HG03469 (cell line): ENCODE results near the gene AOX1.
"Not testable (repeated sequence)": the region's sequence is repeated elsewhere in the genome, so short reads cannot be mapped to it uniquely, and the experiment has no call there.

Experiments used
- ATAC-seq: cut with Tn5 transposase; IDR thresholded peaks from one replicate; pipeline ENCODE4 v1.9.1; 2021; ENCODE audit warnings: mild to moderate bottlenecking, moderate library complexity, moderate number of reproducible peaks; ENCODE audit not compliant: unreplicated experiment

AOX1 gene

DNA sequence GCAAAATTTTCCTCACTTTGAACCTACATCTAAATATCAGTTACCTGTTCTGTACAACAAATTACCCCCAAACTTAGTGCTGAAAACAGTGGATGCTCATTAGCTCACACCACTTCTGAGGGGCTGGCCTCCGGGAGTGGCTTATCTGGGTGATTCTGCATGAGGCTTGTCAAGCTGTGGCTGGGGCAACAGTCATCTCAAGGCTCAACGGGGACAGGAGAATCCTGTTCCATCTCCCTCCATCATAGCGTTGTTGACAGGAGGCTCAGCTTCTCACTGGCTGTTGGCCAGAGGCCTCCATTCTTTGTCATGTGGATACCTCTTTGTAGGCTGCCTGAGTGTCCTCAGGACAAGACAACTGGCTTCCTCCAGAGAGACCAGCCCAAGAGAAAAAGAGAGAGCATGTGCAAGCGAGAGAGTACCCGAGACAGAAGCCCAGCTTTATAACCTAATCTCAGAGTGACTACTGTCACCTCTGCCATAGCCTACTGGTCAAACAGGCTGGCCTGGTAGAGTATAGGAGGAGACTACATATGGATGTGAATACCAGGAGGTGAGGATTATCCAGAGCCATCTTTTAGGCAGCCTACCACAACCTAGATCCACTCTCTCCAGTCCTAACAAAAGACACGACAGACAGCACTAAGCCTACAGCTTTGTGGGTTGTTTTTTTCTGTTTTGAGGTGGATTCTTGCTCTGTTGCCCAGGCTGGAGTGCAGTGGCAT is 79.1 kb downstream of the AOX1 start:
- no peak for ATAC-seq

DNA sequence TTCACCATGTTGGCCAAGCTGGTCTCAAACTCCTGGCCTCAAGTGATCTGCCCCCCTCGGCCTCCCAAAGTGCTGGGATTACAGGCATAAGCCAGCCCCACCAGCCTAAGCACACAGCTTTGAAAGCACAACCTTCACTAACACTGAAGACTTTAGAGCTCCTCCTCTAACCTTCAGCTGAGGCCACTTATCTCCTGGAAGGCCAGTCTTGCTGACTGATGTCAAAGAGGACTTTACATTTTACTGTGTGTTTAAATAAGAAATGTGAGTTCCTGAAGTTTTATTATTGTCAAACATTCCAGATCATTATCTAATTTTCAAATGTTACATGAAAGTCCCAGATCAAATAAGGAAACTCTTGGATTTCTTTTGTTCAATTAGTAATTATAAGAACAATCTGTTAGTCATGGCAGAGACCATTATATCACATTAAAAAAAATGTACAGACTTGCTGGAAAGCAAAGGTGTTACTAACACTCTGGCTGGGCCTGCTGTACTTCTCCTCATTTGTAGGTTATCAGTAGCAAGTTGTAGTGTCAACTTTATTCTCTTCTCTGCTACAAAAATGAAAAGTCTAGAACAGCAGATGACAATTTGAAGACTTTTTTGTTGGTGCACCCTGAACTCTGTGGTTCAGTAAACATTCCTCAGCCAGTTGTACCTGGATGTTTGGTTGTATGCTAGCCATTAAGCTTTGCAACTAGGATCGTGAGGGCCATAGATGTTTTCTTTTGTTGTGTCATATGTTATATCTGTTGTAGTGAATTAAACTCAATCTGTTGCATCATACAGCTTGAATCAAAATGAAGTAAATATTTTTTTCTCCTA is 80.0 kb downstream of the AOX1 start:
- no peak for ATAC-seq

DNA sequence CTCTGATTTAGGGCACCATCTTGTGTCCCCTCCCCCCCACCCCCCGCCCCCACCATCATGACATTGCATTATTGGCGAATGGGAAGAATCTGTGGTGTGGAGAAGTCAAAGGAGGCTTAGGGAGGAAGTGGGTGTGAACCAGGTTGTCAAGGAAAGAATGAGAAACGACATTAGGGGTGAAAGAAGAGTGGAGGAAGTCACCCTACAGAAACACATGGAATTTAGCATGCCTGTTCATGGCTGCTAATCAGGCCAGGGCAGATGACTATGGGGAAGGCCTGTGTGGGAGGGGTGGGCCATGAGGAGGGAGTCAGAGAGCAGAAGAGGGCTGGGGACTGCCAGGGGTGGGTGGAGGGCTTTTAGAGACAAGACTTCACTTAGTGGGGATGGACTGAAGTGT is 81.6 kb downstream of the AOX1 start:
- ATAC-seq: no peak

DNA sequence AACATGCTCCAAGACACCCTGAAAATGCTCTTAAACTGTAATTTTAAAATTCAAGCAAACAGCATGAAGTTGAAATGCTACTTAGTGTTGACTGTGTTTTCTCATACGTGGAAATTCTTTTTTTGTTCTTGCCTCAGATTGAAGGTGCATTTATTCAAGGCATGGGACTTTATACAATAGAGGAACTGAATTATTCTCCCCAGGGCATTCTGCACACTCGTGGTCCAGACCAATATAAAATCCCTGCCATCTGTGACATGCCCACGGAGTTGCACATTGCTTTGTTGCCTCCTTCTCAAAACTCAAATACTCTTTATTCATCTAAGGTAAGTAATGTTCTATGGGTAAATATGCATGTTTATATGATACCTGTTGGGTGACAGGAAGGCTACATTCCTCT is 82.7 kb downstream of the AOX1 start:
- no peak for ATAC-seq

DNA sequence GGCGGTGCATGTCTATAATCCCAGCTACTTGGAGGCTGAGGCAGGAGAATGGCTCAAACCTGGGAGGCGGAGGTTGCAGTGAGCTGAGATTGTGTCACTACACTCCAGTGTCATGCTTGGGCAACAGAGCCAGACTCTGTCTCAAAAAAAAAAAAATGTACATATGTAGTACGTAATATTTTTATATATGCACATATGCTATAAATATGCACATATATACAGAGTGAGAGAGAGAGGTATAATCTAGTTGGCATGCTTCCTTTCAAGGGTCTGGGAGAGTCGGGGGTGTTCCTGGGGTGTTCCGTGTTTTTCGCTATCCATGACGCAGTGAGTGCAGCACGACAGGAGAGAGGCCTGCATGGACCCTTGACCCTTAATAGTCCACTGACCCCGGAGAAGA is 83.5 kb downstream of the AOX1 start:
- no peak for ATAC-seq

DNA sequence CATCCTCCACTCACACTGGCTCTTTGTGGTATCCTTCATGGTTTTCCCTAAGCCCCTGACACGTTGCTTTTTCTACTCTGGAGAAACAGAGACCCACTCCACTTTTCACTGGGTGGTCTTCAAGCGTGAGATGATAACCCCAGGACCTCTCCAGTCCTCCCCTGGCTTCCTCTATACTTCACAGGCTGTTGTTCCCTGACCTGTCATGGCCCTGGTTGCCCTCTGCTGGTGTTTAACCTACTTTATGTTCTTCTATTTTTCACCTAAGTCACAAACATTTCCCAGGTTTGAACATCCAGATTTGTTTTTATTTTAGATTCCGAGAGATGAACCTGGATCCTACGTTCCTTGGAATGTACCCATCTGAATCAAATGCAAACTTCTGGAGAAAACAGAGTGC is 84.5 kb downstream of the AOX1 start:
- ATAC-seq: no peak

DNA sequence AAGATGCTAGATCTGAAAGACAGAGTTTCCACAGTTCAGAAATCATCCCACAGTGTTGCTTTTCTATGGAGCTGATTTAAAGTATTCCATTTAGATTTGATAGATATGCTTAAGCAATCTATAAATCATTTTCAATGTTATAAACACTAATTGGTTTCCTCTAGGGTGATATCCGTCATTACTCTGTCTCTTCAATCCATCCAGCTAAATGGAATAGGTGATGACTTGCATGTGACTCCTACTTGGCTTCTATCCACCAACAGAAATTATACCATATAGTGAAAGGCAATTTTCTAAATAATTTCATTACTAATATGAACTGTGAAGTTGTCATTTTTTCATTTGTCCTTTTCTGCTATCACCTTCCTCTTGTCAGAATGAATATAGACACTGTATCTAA is 84.9 kb downstream of the AOX1 start:
- no peak for ATAC-seq

DNA sequence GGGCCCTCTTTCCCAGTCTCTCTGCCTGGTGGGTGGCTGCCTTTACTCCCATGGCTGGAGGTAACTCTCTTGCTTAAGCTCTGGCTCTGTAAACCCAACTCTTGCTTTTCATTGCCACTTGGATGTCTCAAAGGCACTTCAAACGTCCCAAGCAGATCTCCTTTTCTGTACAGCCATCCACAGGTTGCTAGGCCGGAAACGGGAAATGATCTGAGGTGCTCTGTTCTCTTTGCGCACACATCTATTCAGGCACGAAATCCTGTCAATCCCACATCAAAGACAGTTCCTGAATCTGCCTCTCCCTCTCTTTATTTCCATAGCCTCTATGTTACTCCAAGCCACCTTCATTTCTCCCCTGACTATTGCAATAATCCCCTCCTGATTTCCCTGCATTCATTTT is 87.4 kb downstream of the AOX1 start:
- no peak for ATAC-seq

DNA sequence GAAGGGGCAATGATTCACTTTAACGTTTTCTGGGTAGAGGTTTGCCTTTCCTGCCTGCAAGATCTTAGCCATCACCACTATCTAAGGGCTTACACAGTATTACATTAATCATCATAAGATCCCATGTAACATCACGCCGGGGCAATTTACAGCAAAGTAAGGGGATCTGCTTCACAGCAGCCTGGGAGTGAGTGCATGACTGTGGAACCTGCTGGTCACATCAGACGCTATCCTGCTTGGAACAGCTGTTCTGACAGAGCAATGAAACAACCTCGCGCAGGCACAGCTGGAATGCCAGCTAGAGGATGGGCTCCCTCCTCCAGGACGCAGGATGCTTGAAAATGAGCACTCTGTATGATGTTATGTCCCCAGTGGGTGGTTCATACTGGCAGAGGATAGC is 89.0 kb downstream of the AOX1 start:
- ATAC-seq: no peak

DNA sequence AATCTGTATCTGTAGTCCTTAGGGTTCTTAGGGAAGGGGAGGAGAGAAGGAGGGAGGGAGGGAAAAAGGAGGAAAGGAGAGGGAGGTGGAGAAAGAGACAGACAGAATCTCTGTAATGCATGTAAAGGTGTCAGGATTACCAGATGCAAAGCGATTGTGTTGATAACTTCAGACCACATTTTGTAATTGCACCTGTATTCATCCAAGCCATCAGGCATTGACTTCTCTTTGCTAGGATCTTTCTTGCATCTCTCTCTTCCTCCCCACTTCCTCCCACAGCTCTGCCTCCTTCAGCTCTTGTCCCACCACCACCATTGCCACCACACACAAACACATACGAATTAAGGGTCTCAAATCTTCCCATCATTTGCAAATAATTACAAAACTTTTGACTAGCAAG is 91.4 kb downstream of the AOX1 start:
- ATAC-seq: no peak

DNA sequence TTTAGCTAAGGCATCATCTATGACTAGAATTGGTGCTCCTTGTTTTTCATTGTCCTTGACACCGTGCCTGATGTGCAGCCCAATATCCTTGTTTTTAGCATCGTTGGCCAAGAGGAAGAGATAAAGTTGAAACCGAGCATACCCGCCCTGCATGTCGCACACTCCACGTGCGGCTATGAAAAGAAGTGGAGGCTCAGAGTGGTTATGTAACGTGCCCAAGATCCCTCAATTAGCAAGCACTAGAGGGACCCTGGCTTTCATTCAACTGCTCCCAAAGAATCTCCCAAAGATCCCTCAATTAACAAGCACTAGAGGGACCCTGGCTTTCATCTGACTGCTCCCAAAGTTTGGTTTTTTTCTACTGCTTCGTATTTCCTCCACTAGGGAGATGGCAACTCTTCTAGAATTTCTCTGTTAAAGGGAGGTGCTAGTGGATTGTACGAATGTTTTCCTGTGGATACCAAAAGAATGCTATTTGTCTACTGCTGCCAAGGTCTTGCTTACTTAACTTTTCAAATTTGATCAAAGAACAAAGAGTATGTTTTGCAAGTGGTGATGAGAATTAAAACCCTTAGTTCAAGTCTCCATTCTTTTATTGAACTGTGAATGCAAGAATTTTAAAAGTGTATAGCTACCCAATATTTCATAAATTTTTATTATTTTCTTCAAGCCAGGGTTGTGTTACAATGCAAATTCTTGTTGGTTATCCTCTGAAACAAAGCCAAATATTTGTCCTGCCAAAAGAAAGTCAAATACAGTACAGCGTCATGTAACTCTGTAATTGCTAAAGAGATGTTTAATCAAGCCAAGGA is 92.1 kb downstream of the AOX1 start:
- no peak for ATAC-seq

DNA sequence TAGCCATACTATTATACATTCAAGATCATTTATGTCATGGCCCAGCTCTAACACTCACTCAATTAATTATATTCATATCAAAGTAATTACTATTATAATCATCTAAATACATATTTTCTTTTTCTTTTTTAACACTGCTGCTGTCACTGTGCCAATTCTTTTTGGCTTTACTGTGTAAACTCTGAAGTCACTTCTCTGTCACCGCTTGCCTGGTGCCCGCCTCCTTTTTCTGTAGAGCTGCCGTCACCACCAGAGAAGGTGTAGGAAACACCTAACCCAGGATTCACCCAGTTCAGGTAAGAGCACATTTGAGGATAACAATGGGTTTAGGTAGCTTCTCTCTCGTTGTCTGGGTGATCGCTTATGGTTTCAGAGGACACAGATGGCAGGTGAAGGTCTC is 93.3 kb downstream of the AOX1 start:
- no peak for ATAC-seq

DNA sequence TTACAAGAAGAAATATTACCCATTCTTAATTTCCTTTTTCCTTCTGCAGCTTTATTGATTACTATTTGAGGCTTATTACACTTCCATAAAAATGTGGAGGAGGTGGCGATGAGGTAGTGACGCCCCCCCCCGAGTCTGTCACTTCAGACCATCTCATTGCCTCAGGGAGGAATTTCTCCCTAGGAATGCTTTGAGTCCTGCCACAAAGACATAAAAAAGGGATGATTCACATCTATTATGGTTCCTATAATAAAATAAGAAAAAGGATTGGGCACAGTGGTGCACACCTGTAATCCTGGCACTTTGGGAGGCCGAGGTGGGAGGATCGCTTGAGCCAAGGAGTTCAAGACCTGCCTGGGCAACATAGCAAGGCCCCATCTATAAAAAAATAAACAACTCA is 93.7 kb downstream of the AOX1 start:
- no peak for ATAC-seq

DNA sequence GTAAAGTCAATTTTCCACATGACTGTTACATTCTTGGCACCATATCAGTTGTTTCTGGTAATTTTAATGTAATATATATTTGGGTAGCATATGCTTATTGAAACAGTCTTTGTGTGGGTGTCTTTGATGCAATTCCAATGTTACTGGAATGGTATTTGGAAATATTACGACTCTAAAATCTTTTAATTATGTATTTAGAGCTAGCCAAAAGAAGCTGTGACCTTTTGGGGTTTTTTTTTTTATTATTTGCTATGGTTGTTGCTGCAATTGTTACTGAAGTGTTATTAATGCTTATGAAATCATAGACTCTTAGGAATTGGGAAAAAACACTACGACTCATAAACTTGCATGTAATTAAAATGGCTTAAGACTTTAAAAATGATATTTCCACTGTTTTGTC is 95.9 kb downstream of the AOX1 start:
- ATAC-seq: no peak

DNA sequence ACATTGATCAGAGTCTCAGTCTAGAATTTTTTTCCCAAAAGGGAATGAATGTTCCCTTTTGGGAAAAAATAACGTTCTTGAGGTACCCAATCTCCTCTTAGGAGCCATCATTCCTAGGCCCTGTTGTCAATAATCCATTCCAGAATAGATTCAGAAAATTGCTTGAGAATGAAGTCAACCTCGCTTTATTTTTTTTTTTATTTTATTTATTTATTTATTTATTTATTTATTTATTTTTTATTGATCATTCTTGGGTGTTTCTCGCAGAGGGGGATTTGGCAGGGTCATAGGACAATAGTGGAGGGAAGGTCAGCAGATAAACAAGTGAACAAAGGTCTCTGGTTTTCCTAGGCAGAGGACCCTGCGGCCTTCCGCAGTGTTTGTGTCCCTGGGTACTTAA is 96.6 kb downstream of the AOX1 start:
- ATAC-seq: not testable (repeated sequence)

DNA sequence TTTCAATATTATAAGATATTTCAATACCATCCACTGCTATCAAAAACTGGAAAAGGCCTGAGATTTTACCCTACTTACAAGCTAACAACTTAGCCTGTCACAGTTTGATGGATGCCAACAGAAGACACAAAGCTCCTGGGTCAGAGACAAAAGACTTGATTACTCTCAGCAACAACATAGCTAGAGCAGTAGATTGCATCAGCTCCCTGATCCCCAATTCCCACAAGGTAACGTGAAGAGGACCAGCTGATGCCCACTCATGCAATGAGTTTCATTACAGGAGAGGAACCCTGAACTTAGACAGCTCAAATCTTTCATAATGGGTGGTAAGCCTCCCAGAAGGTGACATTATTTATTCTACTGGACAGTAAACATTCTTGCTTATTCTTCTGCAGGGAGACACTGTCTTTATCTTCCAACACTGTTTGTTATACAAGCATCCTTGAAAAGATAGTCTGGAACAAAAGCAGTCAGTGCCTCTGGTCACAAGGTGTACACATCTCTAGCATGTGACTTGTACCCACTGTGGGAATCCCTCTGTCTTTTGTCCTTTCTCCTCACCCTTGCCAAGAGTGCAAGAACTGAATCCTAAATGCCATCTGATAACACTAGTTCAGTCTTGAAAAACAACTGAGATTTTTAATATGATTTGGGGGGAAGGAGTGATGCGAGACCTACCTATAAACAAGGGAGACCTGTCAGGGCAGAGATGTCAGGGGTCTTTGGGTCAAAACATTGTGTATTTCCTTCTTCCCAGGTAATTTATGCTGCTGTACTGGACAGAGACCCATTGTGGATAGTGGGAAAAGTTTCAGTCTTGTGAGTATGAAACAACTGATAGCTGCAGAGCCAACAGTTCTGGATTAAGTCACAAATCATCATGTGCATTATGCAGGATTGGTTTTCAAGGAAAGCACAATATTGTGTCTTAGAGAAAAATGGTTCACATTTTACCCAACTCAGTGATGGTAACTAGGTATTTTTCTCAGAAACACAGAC is 102.4 kb downstream of the AOX1 start:
- no peak for ATAC-seq

DNA sequence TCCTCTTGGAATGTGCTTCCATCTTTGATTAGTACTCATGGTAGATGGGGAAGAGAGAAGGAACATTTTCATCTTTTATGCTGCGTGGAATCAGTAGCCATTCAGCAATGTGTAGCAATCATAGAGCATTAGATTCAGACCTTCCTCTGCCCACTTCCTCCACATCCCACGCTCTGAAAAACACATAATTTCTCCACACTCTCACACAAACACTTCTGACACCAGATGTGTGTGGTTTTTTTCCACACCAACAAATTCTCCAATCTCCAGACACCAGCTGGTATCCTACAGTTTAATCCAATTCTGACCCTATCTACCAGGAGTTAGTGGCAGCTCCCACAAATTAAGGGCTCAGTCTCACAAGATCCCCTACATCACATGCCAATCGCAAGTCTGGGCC is 103.3 kb downstream of the AOX1 start:
- no peak for ATAC-seq

DNA sequence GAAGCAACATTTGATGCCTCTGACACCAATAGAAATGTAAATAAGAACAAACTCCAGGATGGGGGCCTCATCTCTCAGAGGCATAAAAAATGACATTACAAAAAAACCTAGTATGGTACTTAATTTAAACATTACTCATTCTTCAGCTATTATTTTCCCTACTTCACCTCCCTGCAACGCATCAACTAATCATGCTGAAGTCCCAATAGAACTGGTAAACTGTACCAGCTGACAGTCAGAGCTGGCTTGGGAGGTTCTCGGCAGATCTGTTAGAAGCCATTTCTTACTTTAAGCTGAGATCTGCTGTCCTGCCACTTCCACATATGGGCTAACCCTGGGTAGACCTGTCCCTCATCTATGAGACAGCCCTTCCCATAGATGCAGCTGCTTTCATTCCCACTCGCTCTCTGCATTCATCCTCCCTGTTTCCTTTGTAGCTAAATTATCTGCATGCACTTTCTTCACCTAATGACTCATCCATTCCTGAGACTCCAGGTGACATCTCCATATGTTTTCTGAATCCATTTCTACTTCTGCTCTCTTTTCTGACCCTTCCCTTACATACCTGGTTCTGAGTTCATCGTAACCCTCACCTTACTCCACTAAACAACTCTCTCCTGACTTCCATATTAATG is 108.1 kb downstream of the AOX1 start:
- ATAC-seq: no peak

DNA sequence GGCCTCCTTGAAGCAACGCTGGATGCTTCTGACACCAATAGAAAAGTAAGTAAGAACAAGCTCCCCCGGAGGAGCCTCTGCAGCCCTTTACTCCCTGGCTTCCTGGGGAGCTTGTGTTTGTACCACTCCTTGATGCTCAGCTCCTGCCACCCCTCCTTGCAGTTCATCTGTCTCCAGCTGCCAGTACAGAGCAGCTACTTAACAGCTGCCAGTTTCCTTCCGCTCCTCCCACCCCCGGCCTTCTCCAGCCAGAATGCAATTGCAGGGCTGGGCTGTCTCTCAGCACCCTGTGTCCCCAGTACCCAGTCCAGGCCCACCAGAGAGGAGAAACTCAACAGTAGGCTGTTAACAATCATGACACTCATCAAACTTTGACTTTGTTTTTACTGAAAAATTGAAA is 109.4 kb downstream of the AOX1 start:
- no peak for ATAC-seq

DNA sequence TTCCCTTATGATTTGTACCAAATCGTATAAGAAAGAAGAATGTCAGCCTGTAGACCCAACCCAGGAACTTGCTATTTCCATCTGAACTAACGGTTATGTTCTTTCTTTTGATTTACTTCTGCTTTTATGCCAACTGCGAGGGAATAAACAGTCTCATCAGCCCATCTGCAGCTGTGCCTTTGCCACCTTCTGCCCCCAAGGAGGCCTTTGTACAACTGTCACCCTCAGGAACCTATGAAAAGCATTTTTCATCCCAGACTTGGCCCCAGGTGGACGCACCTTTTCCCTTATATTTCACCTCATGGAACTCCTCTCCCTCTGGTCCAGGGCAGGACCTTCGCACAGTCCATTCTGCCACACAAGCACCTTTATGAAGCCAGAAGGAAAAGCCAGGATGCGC is 109.8 kb downstream of the AOX1 start:
- no peak for ATAC-seq
